Activated CD8-positive, alpha-beta memory T cell treated with anti-CD3 and anti-CD28 coated beads for 48 hours (primary cell): Measurements from ENCODE around the gene PTTG1IP.

Experiments
- DNase-seq, 3 experiments: peaks; one replicate each; pipeline ENCODE4 v3.0.0-alpha.2; 2020; ENCODE audit warnings: low read depth in 2 of 3, low spot score in 2 of 3

The PTTG1IP gene

GRCh38 chr21:44910229-44911067 is 37.0 kb upstream of the PTTG1IP start:
- no peak for DNase-seq

- no peak for DNase-seq
Observed at GRCh38 chr21:44909719-44910118, 36.2 kb upstream of the PTTG1IP start.

- DNase-seq = no peak
Observed at GRCh38 chr21:44908908-44909307, 35.4 kb upstream of the PTTG1IP start.

- DNase-seq = no peak
Observed at GRCh38 chr21:44907966-44908895, 34.7 kb upstream of the PTTG1IP start.

GRCh38 chr21:44907225-44907965 is 33.9 kb upstream of the PTTG1IP start:
- DNase-seq = no peak

DNA sequence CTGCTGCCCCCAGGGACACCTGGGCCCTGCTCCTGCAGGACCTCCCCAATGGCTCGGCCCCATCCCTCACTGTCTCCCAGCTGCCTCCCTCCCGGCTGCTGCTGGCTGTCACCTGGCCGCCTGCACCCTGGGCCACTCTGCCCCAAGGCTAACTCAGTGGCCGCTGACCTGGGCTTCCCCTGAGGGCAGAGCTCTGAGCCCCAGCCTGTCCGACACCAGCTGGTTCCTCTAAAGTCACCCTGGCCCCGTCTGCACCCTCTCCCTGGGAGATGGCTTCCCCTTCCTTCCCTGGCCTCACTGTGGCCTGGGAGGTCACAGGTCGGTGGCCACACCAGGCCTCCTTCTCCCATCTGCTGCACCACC is 32.2 kb upstream of the PTTG1IP start:
- DNase-seq = no peak

GRCh38 chr21:44905016-44905727 is 31.7 kb upstream of the PTTG1IP start:
- DNase-seq = no peak

DNA sequence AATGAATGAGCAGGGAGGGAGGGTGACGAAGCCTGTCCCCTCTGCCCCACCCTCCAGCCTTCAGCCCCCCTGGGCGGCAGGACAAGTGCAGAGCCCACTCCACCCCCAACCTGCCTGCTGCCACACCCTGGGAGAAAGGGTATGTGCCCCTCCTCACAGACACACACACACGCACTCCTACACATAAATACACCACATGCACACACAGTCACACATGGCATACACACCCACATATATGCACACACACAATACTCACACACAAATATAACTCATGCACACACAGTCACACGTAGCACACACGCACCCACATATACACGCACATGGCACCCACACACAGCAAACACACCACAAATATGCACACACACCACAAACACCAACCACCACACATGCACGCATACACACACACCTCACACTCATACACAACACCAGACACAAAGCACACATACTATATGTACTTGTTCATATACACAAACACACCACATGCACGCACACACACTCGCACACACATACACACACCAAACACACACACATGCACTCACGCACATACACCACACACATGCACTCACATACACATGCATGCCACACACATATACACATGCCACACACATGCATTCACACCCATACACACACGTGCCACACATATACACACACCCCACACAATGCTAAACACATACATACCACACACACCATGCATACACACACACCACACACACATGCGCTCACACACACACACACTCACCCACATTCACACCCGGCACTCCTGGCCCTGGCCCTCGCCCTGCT is 30.8 kb upstream of the PTTG1IP start:
- DNase-seq = no peak

GRCh38 chr21:44903689-44904088 is 30.2 kb upstream of the PTTG1IP start:
- no peak for DNase-seq

GRCh38 chr21:44903050-44903685 is 29.7 kb upstream of the PTTG1IP start:
- no peak for DNase-seq

DNA sequence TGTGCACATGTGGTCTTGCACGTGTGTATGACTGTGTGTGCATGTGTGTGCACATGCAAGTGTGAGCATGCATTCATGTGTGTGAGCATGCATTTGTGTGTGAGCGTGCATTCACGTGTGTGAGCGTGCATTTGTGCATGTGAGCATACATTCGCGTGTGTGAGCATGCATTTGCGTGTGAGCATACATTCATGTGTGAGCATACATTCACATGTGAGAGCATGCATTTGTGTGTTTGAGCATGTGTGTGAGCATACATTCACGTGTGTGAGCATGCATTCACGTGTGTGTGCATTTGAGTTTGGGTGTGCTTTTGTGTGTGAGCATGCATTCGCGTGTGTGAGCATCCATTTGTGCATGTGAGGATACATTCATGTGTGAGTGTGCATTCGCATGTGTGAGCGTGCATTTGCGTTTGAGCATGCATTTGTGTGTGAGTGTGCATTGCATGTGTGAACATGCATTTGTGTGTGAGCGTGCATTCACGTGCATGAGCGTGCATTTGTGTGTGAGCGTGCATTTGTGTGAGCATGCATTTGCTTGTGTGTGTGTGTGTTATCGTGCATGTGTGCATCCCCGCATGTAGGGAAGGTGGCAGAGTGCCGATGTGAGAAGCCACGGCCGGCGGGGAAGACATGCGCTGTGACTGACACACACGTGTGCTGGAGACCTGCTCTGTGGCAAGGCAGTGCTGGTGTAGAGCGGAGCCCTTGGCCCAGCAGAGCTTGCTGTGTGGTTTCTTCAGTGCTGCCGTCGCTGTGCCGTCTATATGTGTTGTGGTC is 29.0 kb upstream of the PTTG1IP start:
- DNase-seq = no peak

DNA sequence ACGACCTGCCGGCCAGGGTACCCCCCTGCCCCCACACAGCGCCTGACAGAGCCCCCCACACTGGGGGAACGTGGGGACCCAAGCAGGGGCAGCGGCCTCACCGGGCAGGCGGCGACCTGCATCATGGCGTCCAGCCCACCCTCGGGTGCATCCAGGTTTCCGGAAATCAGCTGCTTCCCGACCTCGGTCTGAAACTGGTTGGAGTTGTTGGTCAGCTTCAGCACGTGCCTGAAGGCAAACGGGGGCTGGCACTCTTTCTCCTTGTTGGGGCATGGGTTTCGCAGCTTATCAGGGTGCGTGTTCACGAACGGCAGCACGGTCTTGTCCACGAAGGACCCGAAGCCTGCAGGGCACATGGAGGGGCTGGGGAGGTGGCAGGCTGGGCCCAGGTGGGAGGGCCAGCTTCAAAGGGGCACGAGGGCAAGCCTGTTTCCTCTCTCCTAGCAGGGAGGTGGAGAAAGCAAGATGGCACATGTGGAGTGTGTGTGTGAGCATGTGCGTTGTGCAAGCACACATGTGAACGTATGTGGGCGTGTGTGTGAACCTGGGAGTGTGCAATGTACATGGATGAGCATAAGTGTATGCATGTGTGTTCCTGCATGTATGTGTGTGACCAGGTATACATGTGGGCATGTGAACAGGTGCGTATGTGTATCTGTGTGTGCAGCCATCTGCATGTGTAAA is 28.0 kb upstream of the PTTG1IP start:
- DNase-seq = no peak

- DNase-seq = no peak
Observed at GRCh38 chr21:44900559-44901251, 27.2 kb upstream of the PTTG1IP start.

- no peak for DNase-seq
Observed at GRCh38 chr21:44899768-44900558, 26.5 kb upstream of the PTTG1IP start.

GRCh38 chr21:44898851-44899767 is 25.6 kb upstream of the PTTG1IP start:
- no peak for DNase-seq

DNA sequence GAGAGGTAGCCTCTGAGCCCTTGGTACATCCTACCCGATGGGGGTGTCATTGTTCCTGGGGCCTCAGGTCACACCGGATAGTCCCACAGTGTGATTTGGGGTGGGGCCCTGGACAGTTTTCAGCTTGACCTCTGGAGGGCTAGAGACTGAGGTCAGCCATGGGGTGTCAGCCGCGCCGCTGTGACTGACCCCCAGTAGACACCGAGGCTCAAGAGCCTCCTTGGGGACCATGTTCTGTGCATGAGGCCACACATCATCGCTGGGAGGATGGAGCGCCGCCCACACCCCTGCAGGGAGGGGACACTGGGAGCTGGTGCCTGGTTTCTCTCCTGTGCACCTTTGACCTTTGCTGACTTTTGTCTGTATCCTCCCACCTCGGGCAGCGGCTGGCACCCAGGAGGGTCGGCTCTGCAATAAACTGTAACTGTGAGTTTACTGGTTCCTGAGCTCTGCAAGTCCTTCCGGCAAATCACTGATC is 24.6 kb upstream of the PTTG1IP start:
- no peak for DNase-seq
